ENCODE data around the gene USP24.
"Not testable (repeated sequence)": the region's sequence is repeated elsewhere in the genome, so short reads cannot be mapped to it uniquely, and the experiment has no call there.

Gene USP24

GRCh38 chr1:55215194-55216021, at the start of gene USP24:
TSS of gene USP24 (minus strand) at chr1:55215364. CDS start at chr1:55215113, 251 bp downstream.
- peak; percentile 50 to 93 for DNase-seq

- no peak for DNase-seq
These were observed 47.7 kb upstream of the USP24 start for GRCh38 chr1:55262822-55263221.

GRCh38 chr1:55259911-55260609, 44.9 kb upstream of the USP24 start:
- DNase-seq: no peak

GRCh38 chr1:55257958-55258357, 42.8 kb upstream of the USP24 start:
- no peak for DNase-seq

GRCh38 chr1:55255901-55256300, 40.7 kb upstream of the USP24 start:
- DNase-seq: no peak

GRCh38 chr1:55252942-55253589, 37.9 kb upstream of the USP24 start:
- DNase-seq: no peak

- no peak for DNase-seq
These were observed 35.4 kb upstream of the USP24 start for GRCh38 chr1:55250399-55251075.

GRCh38 chr1:55249646-55250398, 34.7 kb upstream of the USP24 start:
- no peak for DNase-seq

GRCh38 chr1:55246896-55247295, 31.7 kb upstream of the USP24 start:
- DNase-seq: no peak

- DNase-seq: no peak
These were observed 31.2 kb upstream of the USP24 start for GRCh38 chr1:55246331-55246730.

- DNase-seq: no peak
These were observed 30.6 kb upstream of the USP24 start for GRCh38 chr1:55245781-55246180.

- DNase-seq: no peak
These were observed 29.4 kb upstream of the USP24 start for GRCh38 chr1:55244476-55245099.

- DNase-seq: no peak
These were observed 28.5 kb upstream of the USP24 start for GRCh38 chr1:55243655-55244054.

- DNase-seq: no peak
These were observed 24.4 kb upstream of the USP24 start for GRCh38 chr1:55239548-55239947.

GRCh38 chr1:55235722-55236121, 20.6 kb upstream of the USP24 start:
- no peak for DNase-seq

- DNase-seq: no peak
These were observed 18.9 kb upstream of the USP24 start for GRCh38 chr1:55234016-55234415.

- no peak for DNase-seq
These were observed 18.1 kb upstream of the USP24 start for GRCh38 chr1:55233145-55233777.

- DNase-seq: no peak
These were observed 17.4 kb upstream of the USP24 start for GRCh38 chr1:55232448-55233144.

- no peak for DNase-seq
These were observed 16.6 kb upstream of the USP24 start for GRCh38 chr1:55231745-55232144.

- no peak for DNase-seq
These were observed 15.5 kb upstream of the USP24 start for GRCh38 chr1:55230659-55231058.

GRCh38 chr1:55229726-55230125, 14.6 kb upstream of the USP24 start:
- DNase-seq: not testable (repeated sequence)
